ENCODE data around the gene ELOVL6.

GRCh38 chr4:110129544-110129943, 68.9 kb downstream of the ELOVL6 start:
- TF ChIP-seq POLR2AphosphoS5 (IDR thresholded peaks at IDR 0.05) (no peak), CTCF (IDR thresholded peaks at IDR 0.05; ENCODE audit: poor library complexity, severe bottlenecking) (no peak), REST (IDR thresholded peaks at IDR 0.05; ENCODE audit: borderline replicate concordance) (no peak)
